Measurements from ENCODE around the gene GID8. TPM values are rescaled to one million over a fixed set of nuclear protein-coding genes. Genes with fewer than 3 reads are reported as not detected.

The GID8 gene
- total and polyA plus RNA-seq, 2 of the 4 experiments (the other 2 are of a cell fraction), result 21.5 to 33.9 TPM

DNA sequence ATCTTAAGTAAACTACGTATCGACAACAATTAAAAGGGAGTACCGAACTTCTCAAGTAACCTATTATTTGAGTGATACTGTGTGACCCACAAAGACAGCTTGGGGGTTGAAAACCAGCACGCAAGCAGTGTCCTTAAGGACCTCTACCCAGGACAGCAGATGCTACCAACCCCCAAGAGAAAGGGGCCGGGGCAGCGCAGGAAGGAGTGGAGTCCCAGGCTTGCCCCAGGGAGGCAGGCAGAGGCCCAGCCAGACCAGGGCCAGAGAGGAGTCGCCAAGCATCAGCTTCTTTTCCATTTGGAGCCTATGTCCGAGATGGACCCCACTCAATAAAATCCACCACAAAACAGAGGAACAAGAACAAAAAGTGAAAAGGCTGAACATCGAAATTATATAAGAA is 23.5 kb upstream of the GID8 start:
- Histone ChIP-seq H3K27ac (ENCODE audit: insufficient read depth, low read length) (no peak overlapping the region), H3K9ac (ENCODE audit: low read depth, low read length) (no peak overlapping the region), H3K4ac (ENCODE audit: low read depth, low read length) (no peak overlapping the region), H4K20me1 (ENCODE audit: insufficient read depth, low read length) (peaks cover 95% of the 10 kb centered on the region), H3K4me2 (ENCODE audit: low read depth, low read length) (no peak overlapping the region), H3K79me1 (ENCODE audit: low read depth in 1 of 2, low read length in 2 of 2) (peaks cover 16 to 86% of the 10 kb centered on the region in 2 experiments; a peak in 3 of 4 replicates), H3K23ac (ENCODE audit: low read depth, low read length) (no peak overlapping the region), H2BK20ac (ENCODE audit: low read depth, low read length) (no peak overlapping the region), H2BK120ac (ENCODE audit: low read depth, low read length) (no peak overlapping the region), H3K56ac (ENCODE audit: extremely low read depth, insufficient read depth, low read length) (no peak overlapping the region), H3K4me1 (ENCODE audit: control insufficient read depth, insufficient read depth, low read length) (peaks cover 11% of the 10 kb centered on the region; the same call in 1 of the 2 replicates), H3K27me3 (ENCODE audit: control insufficient read depth, insufficient read depth, low read length) (no peaks in the 10 kb centered on the region), H2BK5ac (ENCODE audit: low read depth, low read length, poor library complexity, severe bottlenecking) (no peak overlapping the region), H4K8ac (ENCODE audit: low read depth in 2 of 2, low read length in 2 of 2) (no peak overlapping the region), H2AFZ (replicated peaks; ENCODE audit: low read length, poor library complexity) (no peak overlapping the region), H2AK9ac (replicated peaks; ENCODE audit: low read depth, low read length, poor library complexity) (no peak overlapping the region), H3K18ac (ENCODE audit: low read depth, low read length) (no peak overlapping the region), H4K5ac (ENCODE audit: low read depth, low read length) (no peak overlapping the region), H3K36me3 (ENCODE audit: control insufficient read depth, insufficient read depth, low read length) (peaks cover 31% of the 10 kb centered on the region), H2AK5ac (ENCODE audit: low read depth, low read length) (no peak overlapping the region), H4K91ac (ENCODE audit: insufficient read depth, low read depth, low read length) (no peak overlapping the region), H3K4me3 (ENCODE audit: insufficient read depth, low read depth, low read length) (no peak overlapping the region), H2BK15ac (ENCODE audit: low read depth, low read length) (no peak overlapping the region), H3K9me3 (ENCODE audit: control insufficient read depth, insufficient read depth, low read length) (no peaks in the 10 kb centered on the region), H3K14ac (replicated peaks; ENCODE audit: low read depth, low read length) (no peak overlapping the region), H3K9me1 (ENCODE audit: insufficient read depth, low read length) (peaks cover 16% of the 10 kb centered on the region)
- no peak for DNase-seq
- intact Hi-C loops (cut with micrococcal nuclease), result no loop called here
- POLR2A ChIA-PET (ENCODE audit: unreplicated experiment), result no interaction called here
- no TSS peak for BruUV-seq (replicated peaks)
- ATAC-seq (ENCODE audit: low read depth), result no peak
- dilution Hi-C loops (cut with HindIII; ENCODE audit: low sequenced_read_pairs, unreplicated experiment), result no loop called here
- in situ Hi-C loops (cut with MboI; ENCODE audit: low sequenced_read_pairs), result no loop called here
- CTCF ChIA-PET, result no interaction called here
- TF ChIP-seq RAD21 (IDR thresholded peaks at IDR 0.05; ENCODE audit: low read length) (no peak), BHLHE40 (IDR thresholded peaks at IDR 0.05; ENCODE audit: low read depth, low read length) (no peak), CEBPB (IDR thresholded peaks at IDR 0.05; ENCODE audit: low read depth, low read length) (no peak), MAZ (IDR thresholded peaks at IDR 0.05; ENCODE audit: borderline replicate concordance, low read depth, low read length) (no peak), NFE2L2 (IDR thresholded peaks at IDR 0.05; ENCODE audit: low read depth, low read length) (no peak), MXI1 (IDR thresholded peaks at IDR 0.05; ENCODE audit: borderline replicate concordance, low read depth, low read length) (no peak), SMC3 (IDR thresholded peaks at IDR 0.05; ENCODE audit: low read depth, low read length) (no peak), POLR2A (IDR thresholded peaks at IDR 0.05; ENCODE audit: low read depth, low read length) (no peak), RFX5 (IDR thresholded peaks at IDR 0.05; ENCODE audit: low read depth, low read length) (no peak)
- no CpG with 5 or more reads among the region's 9 CpGs for WGBS, 2 experiments (ENCODE audit: extremely low coverage in 2 of 2, insufficient read length in 1 of 2)

All from IMR-90 (cell line).